ENCODE measurements around the gene CBY1.

The CBY1 gene

GRCh38 chr22:38700789-38701628 is 44.6 kb downstream of the CBY1 start, which contains the start of gene JOSD1:
Gene JOSD1, minus strand, starts transcription at chr22:38700943. Its CDS starts 956 bp downstream, at chr22:38699987.
- peak; percentile 95 for DNase-seq (ENCODE audit: low read depth)

- no peak for DNase-seq (ENCODE audit: low read depth)
Observed at GRCh38 chr22:38704654-38705234, 48.3 kb downstream of the CBY1 start.

GRCh38 chr22:38705235-38706100 is 49.0 kb downstream of the CBY1 start, which contains the start of gene GTPBP1:
Gene GTPBP1, plus strand, starts transcription at chr22:38705944. Its CDS starts 12 bp downstream, at chr22:38705956.
- DNase-seq (ENCODE audit: low read depth), result peak; percentile 100

- DNase-seq (ENCODE audit: low read depth), result peak; percentile 26
Observed at GRCh38 chr22:38706101-38706900, 49.9 kb downstream of the CBY1 start.

GRCh38 chr22:38706901-38707195 is 50.4 kb downstream of the CBY1 start:
- DNase-seq (ENCODE audit: low read depth), result no peak

- no peak for DNase-seq (ENCODE audit: low read depth)
Observed at GRCh38 chr22:38707346-38707745, 50.9 kb downstream of the CBY1 start.

GRCh38 chr22:38707984-38708383 is 51.5 kb downstream of the CBY1 start:
- no peak for DNase-seq (ENCODE audit: low read depth)

- no peak for DNase-seq (ENCODE audit: low read depth)
Observed at GRCh38 chr22:38709306-38709705, 52.9 kb downstream of the CBY1 start.

- no peak for DNase-seq (ENCODE audit: low read depth)
Observed at GRCh38 chr22:38710351-38710750, 53.9 kb downstream of the CBY1 start.

- no peak for DNase-seq (ENCODE audit: low read depth)
Observed at GRCh38 chr22:38710866-38711265, 54.4 kb downstream of the CBY1 start.

GRCh38 chr22:38712486-38713207 is 56.2 kb downstream of the CBY1 start:
- DNase-seq (ENCODE audit: low read depth), result no peak

GRCh38 chr22:38713921-38714320 is 57.5 kb downstream of the CBY1 start:
- no peak for DNase-seq (ENCODE audit: low read depth)

- no peak for DNase-seq (ENCODE audit: low read depth)
Observed at GRCh38 chr22:38715176-38715764, 58.8 kb downstream of the CBY1 start.

GRCh38 chr22:38715852-38716251 is 59.4 kb downstream of the CBY1 start:
- DNase-seq (ENCODE audit: low read depth), result no peak

- DNase-seq (ENCODE audit: low read depth), result no peak
Observed at GRCh38 chr22:38716271-38716670, 59.8 kb downstream of the CBY1 start.

GRCh38 chr22:38716826-38717225 is 60.4 kb downstream of the CBY1 start:
- DNase-seq (ENCODE audit: low read depth), result no peak

GRCh38 chr22:38717244-38717643 is 60.8 kb downstream of the CBY1 start:
- no peak for DNase-seq (ENCODE audit: low read depth)

- DNase-seq (ENCODE audit: low read depth), result peak; percentile 81
Observed at GRCh38 chr22:38718414-38718813, 62.0 kb downstream of the CBY1 start.

- no peak for DNase-seq (ENCODE audit: low read depth)
Observed at GRCh38 chr22:38719196-38719595, 62.8 kb downstream of the CBY1 start.

GRCh38 chr22:38720350-38720749 is 63.9 kb downstream of the CBY1 start:
- DNase-seq (ENCODE audit: low read depth), result no peak

GRCh38 chr22:38721551-38721950 is 65.1 kb downstream of the CBY1 start:
- DNase-seq (ENCODE audit: low read depth), result no peak

Data from fibroblast of gingiva (primary cell).